GM19463 (cell line): ENCODE data around the gene HOXB2.

ENCODE experiments used
- ATAC-seq: cut with Tn5 transposase; IDR thresholded peaks from one replicate; pipeline ENCODE4 v1.9.1; 2021; ENCODE audit warnings: mild to moderate bottlenecking, moderate library complexity; ENCODE audit not compliant: unreplicated experiment

HOXB2 gene

DNA sequence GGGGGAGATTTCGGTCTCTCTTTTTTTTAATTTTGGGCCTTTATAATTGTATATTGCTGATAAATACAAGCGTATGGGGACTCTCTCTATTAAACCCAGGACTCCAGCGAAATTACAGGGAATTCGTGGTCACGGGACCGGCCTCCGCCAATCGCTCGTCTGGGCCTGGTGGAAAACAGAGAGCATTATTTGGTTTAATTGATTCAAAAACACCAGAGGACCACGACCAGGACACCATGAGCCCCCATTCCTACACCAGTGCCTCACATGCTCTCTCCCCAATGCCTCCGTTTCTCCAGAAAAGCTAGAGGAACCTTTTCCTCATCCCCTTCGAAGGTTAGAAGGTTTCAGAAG, at the start of gene HOXB2:
HOXB2 (minus strand) TSS at position 88 of the 354 bp plus-strand sequence. CDS start 198 bp downstream, outside the sequence.
- ATAC-seq: no peak

DNA sequence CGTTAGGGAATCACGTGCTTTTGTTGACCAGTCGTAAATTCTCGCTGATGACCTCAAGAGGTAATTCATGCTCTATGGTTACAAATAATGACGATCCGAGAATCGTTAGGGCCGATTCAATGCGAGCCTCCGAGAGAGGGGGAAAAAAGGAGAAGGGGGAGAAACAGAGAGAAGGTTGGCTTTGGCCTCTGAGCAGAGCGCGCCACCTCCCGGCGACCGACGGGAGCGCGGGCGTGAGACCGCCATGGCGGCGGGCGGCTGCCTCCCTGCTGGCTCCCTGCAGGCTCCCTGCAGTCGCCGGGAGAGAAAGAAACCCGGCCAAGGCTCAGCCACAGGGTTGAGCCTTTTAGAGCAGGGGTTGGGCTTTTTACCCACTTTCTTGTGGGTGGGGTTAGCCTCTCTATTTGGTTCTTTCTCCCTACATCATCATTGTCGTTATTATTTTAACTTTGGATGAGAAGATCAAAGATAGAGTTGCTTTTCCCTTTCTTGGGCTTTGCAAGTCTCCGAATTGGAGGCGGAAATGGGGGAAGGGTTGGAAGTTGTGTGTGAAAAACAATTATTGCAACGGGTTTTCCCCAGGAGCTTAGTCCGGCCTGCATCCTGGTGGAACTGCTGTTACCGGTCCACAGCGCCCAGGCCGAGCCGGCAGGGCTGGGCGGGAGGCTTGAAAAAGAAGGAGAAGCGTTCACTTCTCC, 49.1 kb upstream of the HOXB2 start:
- ATAC-seq: no peak

DNA sequence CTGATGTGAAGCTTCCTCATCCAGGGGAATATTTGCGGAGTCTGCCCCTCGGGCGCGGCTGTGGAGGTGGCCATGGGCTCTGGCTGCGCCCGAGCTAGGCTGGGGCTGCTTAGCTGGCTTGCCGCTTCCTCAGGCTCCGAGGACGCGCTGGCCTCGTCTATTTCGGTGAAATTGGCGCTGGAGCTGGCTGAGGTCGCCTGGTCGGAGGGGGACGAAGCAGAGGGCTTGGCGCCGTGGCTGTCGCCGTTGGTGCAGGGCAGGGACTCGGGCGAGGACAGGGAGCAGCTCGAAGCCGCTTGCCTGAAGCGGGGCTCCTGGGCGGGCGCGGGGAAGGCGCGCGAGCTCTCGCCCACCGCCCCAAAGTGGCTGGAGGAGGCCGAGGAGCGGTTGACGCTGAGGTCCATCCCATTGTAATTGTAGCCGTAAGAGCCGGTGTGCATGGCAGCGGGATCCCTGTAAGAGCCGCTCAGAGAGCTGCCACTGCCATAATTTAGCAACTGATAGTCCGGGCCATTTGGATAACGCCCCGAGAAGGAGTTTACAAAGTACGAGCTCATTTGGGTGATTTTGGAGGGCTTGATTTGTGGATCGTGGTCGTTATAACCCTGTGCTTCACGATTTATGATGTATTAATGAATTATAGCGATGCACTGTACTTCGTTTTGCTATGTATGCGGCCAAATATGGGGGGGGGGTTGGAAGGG, 48.4 kb upstream of the HOXB2 start, which contains the start of gene HOXB5:
HOXB5 (minus strand) TSS at position 654 of the 704 bp plus-strand sequence; CDS start at position 557, 97 bp downstream.
- ATAC-seq: no peak

DNA sequence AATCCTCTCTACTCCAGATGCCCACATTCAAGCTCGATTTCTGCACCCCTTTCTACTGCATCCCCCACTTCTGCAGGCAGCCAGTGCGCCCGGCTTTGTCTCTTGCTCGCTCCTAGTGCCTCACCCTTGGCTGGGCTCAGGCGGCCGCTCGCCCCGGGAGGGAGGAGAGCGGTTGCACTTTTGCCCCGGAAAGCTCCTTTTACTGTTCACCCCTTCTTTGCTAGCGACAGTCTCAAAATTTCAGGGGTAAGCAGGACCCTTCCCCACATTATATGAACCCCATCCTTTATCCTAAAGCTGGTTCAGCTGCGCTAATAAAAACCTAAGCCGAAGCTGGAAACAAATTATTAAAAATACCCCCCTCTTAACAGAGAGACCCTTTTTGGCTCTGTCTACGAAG, 47.7 kb upstream of the HOXB2 start:
- ATAC-seq: no peak

DNA sequence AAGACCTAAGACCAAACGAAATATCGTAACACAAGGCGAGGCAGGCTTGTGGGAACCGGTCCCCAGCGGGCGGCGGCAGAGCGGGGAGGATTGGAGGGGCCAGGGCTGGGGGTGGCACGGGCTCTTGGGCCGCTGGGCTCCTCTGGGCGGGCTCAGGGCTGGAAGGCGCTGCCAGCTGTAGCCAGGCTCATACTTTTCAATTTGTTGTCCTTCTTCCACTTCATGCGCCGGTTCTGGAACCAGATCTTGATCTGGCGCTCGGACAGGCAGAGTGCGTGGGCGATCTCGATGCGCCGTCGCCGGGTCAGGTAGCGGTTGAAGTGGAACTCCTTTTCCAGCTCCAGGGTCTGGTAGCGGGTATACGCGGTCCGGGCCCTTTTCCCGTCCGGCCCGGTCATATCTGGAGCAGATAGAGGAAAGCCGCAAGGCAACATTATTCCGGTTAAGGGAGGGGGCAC, 47.2 kb upstream of the HOXB2 start:
- ATAC-seq: no peak

DNA sequence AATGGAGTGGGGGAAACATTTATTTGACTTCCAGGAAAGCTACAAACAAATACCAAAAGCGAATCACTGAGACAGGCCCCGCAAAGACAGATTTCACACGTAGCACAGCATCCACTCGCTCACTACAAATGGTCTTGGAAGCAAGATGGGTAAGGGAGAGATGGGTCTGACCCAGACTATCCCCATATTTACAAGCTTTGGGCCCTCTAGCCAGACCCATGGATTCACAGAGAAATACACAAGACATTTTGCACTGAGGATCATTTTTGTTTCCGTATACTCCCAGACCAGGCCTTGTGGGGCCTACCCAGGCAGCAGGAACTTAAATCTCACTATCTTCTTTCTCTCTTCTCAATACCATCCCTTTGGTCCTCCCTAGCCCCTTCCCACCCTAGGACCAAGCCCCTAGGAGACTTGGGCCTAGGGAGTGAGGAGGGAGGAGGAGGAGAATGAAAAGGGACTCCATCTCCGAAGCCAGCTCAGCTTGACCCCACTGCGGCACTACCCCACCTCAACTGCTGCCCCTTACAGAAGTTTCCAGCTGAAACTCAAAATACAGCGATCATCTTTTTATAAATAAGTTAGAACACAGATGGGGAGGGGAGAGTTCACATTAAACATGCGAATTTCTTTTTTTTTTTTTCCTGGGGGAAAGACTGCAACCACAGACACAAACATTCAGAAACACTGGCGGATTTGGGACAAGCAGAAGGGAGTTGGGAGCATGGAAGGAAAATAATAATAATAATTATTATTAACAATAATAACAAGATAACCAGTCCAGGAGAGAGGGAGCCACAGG, 46.5 kb upstream of the HOXB2 start:
- ATAC-seq: no peak

DNA sequence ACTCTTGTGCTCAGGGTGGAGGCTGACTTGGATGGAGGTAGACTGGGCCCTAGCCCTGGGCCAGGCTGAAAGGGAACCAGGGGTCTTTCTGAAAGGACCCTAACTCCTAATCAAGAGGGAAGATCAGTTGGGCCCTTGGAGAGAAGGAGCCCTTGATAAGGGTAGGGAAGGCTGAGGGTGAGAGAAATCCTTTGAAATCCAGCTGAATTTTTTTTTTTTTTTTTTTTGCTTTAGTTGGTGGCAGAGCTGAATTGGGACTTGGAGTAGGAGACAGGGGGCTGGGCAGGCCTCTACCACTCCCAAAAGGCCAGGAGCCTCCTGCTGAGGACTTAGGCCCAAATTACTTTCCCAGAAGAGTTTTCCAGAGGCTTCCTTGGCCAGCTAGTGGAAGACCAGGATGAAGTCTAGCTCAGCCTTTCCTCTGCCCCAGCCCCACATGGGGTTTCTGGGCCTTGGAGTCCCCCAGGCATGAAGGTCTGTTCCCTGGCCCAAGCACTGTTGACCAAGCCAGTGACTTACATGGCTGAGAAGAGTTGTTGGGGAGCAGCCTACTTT, 45.8 kb upstream of the HOXB2 start:
- ATAC-seq: no peak

DNA sequence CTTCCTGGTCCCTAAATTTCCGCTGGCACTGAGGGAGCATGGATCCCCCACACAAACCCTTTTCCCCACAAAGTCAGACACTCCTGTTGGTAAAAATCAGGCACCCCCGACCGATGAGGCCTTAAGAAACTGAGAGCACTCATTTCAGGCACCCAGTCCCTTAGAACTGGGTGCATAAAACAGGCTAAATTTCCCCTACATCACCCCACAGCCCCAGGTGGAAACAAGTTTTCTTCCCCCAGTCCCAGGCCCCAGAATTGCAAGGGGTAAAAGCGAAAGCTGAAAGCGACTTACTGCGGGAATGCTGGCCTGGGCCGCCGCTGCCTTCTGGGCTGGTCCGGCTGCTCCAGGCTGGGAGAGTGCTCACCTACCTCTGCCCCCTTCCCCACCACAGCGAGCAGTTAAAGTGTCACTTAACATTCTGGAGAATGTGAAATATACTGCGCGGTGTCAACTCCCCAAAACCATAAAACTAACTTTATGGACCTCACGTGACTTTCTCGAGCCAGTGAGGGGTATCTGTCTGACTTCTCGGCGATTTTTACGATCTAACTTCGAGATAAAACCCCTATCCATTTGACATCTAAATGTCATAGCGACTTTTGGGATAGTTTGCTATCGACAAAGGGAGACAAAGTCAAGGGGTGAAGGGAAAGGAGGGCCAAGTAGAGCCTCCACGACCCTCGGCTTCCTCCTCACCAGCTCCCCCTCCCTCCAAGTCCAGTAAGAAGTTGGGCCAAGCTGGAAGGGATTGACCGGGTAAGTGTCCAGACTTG, 45.1 kb upstream of the HOXB2 start, which contains the start of gene HOXB3:
HOXB3 (minus strand) TSS at position 411 of the 776 bp plus-strand sequence. CDS start 37,767 bp downstream, outside the sequence.
- no peak for ATAC-seq

DNA sequence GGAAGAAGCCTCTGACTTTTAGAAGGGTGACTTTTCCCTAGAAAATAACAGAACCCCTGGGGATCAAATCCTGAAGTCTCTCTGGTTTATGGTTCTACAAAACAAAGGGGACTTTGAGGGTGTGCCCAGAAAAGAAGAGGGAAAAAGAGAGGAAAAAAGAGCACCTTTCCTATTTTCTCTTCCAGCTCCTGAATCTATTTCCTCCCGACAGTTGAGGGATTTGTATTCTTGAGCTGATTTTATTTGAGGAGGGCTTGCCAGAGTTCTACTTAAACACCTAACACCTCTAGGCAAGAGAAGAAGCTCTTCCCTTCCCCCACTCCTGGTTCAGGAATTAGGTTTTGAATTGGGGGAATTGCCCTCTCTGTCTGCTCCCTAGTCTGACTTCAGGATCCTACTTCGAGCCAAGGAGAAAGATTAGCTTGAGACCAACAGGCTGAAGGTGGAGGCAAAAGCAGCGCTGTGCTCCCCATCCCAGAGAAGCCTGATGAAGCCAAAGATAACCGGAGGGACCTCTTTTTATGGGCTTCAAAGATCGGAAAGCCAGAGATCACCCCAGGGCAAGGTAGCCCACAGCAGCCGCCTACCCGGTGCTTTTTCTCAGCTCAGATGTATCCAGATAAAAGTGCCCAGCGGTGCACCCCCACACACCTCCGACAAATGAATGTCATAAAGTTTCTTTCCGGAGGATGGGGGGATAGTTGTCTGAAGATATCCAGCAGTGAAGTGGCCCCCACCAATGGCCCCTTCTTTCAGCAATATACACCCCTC, 44.3 kb upstream of the HOXB2 start:
- ATAC-seq: no peak

DNA sequence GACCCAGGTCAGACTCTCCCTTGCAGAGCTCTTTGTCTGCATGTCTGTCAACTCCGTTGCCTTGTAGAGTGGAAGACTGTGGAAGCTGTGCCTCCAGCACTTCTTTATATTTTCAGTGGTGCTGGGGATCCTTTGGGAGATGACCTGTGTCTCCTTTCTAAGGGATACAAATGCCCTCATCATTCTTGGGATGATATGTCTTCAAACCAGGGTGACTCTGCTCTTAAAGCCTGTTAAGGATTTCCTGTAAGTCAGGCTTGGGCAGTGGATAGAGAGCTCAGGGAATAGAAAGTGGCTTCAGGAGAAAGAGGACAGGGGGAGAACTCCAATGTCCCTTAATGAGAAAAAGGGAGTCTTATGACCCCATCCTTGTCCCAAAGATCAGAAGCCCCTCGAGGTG, 43.6 kb upstream of the HOXB2 start:
- ATAC-seq: no peak

DNA sequence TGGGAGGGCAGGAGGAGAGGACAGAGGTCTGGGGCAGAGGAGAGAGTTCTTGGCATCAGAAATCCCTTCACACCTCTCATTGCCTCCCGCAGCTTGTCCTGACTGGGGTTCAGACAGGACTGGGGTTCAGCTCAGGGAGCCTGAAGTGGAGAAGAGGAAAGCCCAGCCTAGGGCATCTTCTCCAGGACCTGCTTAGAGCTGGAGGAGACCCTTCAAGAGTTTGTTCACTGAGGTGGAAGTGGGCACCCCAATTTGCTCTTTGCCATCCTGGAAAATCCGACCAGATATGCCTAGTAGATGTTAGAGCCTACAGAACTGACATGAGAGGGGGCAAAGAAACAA, 43.1 kb upstream of the HOXB2 start:
- ATAC-seq: no peak

DNA sequence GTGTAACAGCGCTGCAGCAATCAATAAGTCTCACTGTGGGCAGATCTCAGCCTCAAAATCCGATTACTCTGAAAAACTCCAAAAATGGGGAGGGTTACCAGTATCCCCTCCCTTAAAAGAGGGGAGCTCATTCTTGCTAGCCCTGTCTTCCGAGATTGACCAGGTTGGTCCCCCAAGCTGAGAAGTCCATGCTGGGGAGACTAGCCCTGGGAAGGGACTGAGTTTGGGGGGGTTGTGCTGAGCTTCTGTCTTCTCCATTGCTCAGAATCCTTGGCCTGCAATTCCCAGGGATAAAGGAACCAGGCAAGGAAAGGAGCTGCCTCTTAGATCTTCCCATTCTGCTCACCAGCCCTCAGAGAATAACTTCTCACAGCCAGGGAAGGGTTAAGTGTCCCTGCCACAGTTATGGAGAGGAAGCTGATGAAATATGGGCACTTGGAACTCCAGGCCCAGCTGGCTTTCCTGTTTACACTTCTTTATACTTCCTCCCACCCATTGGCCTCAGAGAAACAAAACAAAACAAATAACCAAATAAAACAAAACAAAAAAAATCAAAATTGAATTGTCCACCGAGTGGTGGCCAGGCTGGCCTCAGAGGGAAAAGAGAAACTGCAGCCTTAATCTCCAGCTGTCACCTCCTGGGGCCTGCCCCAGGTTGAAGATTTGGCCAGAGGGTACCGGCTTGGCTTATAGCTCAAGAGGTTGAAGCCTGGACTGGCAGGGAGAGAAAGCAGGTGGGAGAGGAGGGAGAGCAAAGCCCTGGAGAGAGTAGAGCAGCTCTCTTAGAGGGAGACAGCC, 42.6 kb upstream of the HOXB2 start:
- ATAC-seq: no peak

DNA sequence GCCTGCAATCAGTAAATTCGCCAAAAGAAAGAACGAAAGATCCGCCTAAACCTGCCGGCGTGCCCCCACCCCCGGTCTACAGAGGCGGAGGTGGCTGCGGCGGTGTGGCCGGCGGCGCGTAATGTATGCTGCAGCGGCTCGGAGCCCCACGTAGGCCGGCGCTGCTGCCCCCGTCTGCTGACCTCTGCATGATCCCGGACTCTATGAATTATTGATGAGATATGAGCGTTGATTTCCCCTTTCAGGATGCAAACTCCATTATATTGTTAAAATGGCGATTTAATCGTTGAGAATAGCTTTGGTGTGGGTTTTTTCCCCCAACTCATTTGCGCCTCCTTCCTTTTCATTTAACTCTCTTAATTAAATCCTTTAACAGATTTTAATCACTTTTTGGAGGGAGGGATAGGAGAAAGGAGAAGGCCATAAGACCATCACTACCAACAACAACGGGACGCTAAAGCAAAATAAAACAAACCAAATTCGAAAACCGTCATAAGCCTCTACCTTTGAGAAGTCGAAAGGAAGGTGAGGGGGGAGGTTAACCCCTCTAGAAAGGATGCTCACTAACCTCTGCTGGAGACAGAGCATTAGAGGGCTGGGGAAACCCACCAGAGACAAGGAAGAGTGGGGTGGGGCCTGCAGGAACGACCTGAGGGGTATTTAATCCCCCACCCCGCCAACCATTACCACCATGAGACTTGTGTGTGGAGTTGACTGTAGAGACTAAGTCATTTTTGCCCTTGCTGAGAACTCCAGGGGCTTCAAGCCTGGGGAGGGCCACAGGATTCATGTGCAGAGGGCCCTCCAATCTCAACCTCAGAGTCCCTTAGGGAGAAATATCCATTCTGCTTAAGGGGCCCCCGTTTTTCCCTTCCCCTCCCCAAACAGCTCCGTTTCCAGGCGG, 41.7 kb upstream of the HOXB2 start:
- ATAC-seq: no peak

DNA sequence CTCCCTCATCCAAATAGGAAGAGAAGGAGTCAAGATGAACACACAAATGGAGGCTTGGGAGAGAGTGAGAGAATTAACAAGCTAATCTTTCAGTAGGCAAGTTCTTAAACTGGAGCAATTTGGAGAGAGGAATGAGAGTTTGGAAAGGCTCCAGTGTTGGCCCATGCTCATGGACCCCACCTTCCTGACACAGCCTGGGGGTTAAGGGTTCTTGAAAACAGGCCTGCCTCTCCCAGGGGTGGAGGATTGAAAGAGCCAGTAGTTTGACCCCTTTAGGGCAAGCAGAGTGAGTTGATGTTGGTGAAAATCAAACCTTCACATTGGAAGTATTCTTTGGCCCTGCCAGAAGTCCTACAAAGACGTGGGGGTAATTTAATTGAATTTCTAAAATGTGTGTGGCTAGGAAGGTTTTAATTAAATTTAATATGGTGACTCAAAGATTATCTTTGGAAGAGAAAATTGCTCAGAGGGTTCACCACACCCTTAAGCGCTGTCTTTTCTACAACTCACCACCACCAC, 39.4 kb upstream of the HOXB2 start:
- ATAC-seq: no peak

DNA sequence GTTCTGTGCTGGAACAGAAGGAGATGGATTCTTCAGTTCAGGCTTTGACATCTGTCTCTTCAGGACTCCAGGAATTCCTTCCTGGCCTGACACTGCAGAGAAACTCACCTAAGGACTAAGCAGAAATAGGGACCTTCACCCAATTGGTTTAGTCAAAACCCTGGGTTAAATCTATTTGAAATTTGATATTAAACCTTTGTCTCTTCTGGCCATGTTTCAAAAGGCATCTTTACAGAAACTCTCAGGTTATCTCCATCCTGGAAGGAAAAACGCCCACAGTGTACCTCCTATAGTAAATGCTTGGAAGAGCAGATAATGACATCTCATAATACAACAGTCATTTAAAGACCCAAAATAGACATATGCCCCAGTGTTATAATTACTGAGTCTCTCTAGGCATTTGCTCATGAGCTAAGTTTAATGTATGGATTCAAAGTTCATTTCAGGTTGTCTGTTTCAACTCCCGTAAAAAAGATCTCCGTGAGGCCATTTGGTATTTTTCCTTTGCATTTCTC, 38.9 kb upstream of the HOXB2 start:
- ATAC-seq: no peak

DNA sequence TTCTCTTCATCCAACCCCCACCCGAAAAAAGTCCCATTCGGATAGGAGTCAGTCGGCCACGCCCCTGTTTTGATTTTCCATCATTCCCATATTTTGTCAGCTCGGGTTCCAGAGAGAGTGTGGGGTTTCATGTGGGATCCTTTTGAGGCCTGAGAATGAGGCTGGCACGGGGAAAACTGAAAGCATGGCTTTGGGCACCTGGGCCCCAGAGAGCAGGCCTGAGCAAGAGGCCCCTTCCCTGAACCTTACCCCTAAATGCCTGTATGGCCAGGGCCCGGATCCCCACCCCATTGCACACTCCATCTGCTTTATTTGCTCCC, 37.8 kb upstream of the HOXB2 start:
- ATAC-seq: no peak

DNA sequence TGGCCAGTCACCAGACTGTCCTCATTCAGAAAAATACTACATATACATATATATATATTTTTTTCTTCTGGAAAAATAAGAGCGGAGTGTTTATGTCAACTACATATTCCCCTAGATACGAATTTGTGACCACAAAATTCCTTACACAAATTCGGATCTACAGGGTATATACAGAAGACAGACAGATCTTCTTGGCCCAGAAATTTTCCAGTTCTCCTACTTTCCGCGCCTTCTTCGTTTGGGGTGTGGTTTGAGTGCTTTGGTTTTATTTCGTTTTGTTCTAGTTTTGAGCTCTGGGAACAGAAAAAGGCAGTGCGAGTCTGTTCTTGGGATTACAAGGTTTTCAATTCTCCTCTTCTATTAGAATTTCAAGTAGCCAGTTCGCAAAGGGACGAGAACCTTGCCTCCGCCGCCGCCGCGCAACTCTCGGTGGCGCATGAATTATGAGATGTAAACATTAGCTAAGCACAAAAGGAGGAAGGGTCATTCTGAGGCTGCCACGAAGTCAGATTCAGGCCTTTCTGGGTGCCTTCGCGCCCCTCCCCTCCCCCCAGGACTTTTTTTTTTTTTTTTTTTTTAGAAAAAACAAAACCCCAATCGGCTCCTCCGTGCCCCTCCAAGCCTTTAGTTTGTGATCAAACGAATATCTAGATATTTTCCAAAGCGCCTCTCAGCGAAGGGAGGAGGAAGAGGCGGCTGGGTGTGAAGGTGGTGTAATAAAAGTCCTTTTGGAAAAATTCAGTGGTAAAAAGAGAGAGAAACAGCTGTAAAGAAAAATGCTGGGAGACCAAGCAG, 35.0 kb upstream of the HOXB2 start:
- ATAC-seq: no peak
